ENCODE results near the gene SNAP29. TPM values are rescaled to one million over a fixed set of nuclear protein-coding genes. Genes with fewer than 3 reads are reported as not detected.
A peak's percentile ranks its signal among the peaks of the same experiment; 100 is the strongest.

The SNAP29 gene
- total and polyA plus RNA-seq, 9 of the 15 experiments (the other 6 are each of a cell fraction or from before 2014, with no cell fraction given) = 19.5 to 250 (median 75.9) TPM

GRCh38 chr22:20885017-20885556 lies 26.3 kb downstream of the SNAP29 start (continued):
- TF ChIP-seq, protein P1, sequence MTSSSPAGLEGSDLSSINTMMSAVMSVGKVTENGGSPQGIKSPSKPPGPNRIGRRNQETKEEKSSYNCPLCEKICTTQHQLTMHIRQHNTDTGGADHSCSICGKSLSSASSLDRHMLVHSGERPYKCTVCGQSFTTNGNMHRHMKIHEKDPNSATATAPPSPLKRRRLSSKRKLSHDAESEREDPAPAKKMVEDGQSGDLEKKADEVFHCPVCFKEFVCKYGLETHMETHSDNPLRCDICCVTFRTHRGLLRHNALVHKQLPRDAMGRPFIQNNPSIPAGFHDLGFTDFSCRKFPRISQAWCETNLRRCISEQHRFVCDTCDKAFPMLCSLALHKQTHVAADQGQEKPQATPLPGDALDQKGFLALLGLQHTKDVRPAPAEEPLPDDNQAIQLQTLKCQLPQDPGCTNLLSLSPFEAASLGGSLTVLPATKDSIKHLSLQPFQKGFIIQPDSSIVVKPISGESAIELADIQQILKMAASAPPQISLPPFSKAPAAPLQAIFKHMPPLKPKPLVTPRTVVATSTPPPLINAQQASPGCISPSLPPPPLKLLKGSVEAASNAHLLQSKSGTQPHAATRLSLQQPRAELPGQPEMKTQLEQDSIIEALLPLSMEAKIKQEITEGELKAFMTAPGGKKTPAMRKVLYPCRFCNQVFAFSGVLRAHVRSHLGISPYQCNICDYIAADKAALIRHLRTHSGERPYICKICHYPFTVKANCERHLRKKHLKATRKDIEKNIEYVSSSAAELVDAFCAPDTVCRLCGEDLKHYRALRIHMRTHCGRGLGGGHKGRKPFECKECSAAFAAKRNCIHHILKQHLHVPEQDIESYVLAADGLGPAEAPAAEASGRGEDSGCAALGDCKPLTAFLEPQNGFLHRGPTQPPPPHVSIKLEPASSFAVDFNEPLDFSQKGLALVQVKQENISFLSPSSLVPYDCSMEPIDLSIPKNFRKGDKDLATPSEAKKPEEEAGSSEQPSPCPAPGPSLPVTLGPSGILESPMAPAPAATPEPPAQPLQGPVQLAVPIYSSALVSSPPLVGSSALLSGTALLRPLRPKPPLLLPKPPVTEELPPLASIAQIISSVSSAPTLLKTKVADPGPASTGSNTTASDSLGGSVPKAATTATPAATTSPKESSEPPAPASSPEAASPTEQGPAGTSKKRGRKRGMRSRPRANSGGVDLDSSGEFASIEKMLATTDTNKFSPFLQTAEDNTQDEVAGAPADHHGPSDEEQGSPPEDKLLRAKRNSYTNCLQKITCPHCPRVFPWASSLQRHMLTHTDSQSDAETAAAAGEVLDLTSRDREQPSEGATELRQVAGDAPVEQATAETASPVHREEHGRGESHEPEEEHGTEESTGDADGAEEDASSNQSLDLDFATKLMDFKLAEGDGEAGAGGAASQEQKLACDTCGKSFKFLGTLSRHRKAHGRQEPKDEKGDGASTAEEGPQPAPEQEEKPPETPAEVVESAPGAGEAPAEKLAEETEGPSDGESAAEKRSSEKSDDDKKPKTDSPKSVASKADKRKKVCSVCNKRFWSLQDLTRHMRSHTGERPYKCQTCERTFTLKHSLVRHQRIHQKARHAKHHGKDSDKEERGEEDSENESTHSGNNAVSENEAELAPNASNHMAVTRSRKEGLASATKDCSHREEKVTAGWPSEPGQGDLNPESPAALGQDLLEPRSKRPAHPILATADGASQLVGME (CRISPR knock-in tag; IDR thresholded peaks at IDR 0.05) = no peak
- TF ChIP-seq ZNF274 (IDR thresholded peaks at IDR 0.05; ENCODE audit: borderline replicate concordance, low read depth, low read length) = no peak
- TF ChIP-seq, protein P2, sequence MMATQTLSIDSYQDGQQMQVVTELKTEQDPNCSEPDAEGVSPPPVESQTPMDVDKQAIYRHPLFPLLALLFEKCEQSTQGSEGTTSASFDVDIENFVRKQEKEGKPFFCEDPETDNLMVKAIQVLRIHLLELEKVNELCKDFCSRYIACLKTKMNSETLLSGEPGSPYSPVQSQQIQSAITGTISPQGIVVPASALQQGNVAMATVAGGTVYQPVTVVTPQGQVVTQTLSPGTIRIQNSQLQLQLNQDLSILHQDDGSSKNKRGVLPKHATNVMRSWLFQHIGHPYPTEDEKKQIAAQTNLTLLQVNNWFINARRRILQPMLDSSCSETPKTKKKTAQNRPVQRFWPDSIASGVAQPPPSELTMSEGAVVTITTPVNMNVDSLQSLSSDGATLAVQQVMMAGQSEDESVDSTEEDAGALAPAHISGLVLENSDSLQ (IDR thresholded peaks at IDR 0.05) = no peak; the same call in 1 of the 2 replicates
- no peak for TF ChIP-seq ARNT (IDR thresholded peaks at IDR 0.05)
- TF ChIP-seq, protein P3, sequence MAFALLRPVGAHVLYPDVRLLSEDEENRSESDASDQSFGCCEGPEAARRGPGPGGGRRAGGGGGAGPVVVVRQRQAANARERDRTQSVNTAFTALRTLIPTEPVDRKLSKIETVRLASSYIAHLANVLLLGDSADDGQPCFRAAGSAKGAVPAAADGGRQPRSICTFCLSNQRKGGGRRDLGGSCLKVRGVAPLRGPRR (CRISPR knock-in tag; IDR thresholded peaks at IDR 0.05) = peak; percentile 14; the same call in 1 of the 2 replicates
- no peak for TF ChIP-seq PHB (CRISPR knock-in tag; IDR thresholded peaks at IDR 0.05)
- no peak for TF ChIP-seq SAP30 (IDR thresholded peaks at IDR 0.05; ENCODE audit: borderline replicate concordance, insufficient read depth, low read depth, low read length, poor library complexity, severe bottlenecking)
- TF ChIP-seq, protein P4, sequence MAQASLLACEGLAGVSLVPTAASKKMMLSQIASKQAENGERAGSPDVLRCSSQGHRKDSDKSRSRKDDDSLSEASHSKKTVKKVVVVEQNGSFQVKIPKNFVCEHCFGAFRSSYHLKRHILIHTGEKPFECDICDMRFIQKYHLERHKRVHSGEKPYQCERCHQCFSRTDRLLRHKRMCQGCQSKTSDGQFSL (CRISPR knock-in tag; IDR thresholded peaks at IDR 0.05) = no peak; the same call in 1 of the 2 replicates
- TF ChIP-seq, protein P4 (tag; IDR thresholded peaks at IDR 0.05) = no peak
- no peak for TF ChIP-seq FIP1L1 (IDR thresholded peaks at IDR 0.05; ENCODE audit: low read depth, low read length, poor library complexity, severe bottlenecking)
- TF ChIP-seq ILK (tag; IDR thresholded peaks at IDR 0.05; ENCODE audit: borderline replicate concordance, low read depth) = no peak
- TF ChIP-seq CBX2 (IDR thresholded peaks at IDR 0.05; ENCODE audit: insufficient read depth, low read length, poor library complexity, severe bottlenecking) = no peak
- no peak for TF ChIP-seq ZBTB2 (IDR thresholded peaks at IDR 0.05)
- TF ChIP-seq ZNF347 (CRISPR knock-in tag; IDR thresholded peaks at IDR 0.05; ENCODE audit: low read depth) = no peak
- no peak for TF ChIP-seq PRPF4 (IDR thresholded peaks at IDR 0.05; ENCODE audit: insufficient read depth, low read depth, low read length, poor library complexity, severe bottlenecking)
